C4-2B (cell line): ENCODE measurements around the gene OAT.

ENCODE experiments used
- H3K27ac ChIP-seq: fragments of 450-650 bp; 2 replicates; pipeline ENCODE4 v1.5.1; 2017
- ZFX ChIP-seq: fragments of 450-650 bp; IDR thresholded peaks from 2 replicates; pipeline ENCODE4 v1.6.1; 2017
- TF ChIP-seq, protein P1 (sequence below): fragments of 450-650 bp; conservative IDR thresholded peaks from 2 replicates; pipeline ENCODE4 v1.5.1; 2017; ENCODE audit warnings: mild to moderate bottlenecking

OAT gene

DNA sequence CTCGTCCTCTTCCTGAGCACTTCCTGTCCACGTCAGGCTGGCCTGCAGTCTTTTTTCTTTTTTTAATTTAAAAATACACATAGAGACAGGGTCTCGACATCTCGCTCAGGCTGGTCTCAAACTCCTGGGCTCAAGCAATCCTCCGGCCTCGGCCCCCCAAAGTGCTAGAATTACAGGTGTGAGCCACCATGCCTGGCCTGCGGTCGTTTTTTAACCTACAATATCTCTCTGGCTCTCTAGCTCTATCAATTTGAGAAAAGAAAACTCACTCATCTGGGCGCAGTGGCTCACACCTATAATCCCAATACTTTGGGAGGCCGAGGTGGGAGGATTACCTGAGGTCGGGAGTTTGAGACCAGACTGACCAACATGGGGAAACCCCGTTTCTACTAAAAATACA, 4.0 kb upstream of the OAT start:
- no peak for TF ChIP-seq ZFX
- TF ChIP-seq, protein P1, sequence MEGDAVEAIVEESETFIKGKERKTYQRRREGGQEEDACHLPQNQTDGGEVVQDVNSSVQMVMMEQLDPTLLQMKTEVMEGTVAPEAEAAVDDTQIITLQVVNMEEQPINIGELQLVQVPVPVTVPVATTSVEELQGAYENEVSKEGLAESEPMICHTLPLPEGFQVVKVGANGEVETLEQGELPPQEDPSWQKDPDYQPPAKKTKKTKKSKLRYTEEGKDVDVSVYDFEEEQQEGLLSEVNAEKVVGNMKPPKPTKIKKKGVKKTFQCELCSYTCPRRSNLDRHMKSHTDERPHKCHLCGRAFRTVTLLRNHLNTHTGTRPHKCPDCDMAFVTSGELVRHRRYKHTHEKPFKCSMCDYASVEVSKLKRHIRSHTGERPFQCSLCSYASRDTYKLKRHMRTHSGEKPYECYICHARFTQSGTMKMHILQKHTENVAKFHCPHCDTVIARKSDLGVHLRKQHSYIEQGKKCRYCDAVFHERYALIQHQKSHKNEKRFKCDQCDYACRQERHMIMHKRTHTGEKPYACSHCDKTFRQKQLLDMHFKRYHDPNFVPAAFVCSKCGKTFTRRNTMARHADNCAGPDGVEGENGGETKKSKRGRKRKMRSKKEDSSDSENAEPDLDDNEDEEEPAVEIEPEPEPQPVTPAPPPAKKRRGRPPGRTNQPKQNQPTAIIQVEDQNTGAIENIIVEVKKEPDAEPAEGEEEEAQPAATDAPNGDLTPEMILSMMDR: no peak
- no peak overlapping the region for H3K27ac ChIP-seq

DNA sequence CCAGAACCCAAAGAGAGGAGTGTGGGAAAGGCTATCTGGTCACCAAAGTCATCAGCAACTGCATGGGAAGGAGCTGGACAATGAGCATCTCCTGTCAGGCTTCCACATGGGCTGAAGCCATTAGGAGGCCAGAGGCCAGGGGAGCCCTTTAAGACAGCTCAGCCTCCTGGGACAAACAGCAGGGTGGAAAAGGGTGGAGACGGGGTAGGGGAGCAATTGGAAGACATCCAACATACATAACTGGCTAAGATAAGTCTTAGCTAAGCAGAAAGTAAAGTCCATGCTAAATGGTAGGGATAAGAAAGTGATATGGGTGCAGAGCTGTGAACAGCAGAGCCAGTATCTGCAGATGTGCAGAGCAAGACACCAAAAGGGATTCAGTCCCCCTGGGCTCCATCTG, 1.5 kb upstream of the OAT start:
- TF ChIP-seq, protein P1: no peak
- TF ChIP-seq ZFX: no peak
- H3K27ac ChIP-seq: no peak overlapping the region

GRCh38 chr10:124419635-124420034, 912 bp upstream of the OAT start:
- TF ChIP-seq, protein P1: no peak
- no peak for TF ChIP-seq ZFX
- H3K27ac ChIP-seq: no peak overlapping the region

GRCh38 chr10:124417895-124418725, 613 bp downstream of the OAT start:
- peak; percentile 57; the same call in 1 of the 2 replicates for TF ChIP-seq ZFX
- TF ChIP-seq, protein P1: no peak

GRCh38 chr10:124416733-124417132, 2.0 kb downstream of the OAT start:
- no peak overlapping the region for H3K27ac ChIP-seq
- TF ChIP-seq, protein P1: no peak
- no peak for TF ChIP-seq ZFX

More at GRCh38 chr10:124417895-124418725, 613 bp downstream of the OAT start:
- H3K27ac ChIP-seq: peak overlapping the region; percentile 42

DNA sequence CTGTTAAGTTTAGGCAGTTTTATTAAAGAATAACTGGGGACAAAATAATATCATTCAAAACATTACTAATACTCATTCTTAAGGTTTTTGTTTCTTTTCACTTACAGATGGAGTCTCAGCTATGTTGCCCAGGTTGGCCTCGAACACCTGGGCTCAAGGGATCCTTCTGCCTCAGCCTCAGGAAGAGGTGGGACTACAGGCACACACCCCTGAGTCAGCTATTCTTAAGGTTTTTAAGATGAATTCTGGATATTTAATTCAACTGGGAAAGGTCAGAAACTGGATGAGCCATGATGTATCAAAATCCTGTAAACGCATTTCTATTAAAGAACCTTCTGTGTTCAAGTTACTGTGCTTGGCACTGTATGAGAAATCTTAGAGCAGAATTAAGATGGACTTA, 3.5 kb downstream of the OAT start:
- TF ChIP-seq, protein P1: no peak
- TF ChIP-seq ZFX: no peak
- H3K27ac ChIP-seq: no peak overlapping the region

DNA sequence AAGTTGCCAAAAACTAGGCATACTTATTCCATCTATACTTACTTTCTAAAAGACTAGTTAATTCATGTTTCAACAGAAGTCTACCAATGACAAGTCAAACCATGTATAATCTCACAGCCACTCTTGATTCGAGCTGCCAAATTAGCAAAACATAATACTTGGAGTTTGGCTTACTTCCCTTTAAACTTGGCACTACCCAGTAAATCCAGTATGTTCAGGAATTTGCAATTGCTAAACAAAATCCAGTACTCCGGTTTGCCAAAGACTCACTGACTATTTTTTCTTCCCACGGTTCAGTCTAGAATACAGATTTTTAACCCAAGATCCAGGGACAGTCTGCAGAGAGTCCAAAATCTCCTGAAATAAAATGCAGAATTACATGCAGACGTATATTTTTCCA, 4.6 kb downstream of the OAT start:
- TF ChIP-seq, protein P1: no peak
- no peak for TF ChIP-seq ZFX

More for the DNA sequence above, 4.6 kb downstream of the OAT start:
- H3K27ac ChIP-seq: no peak overlapping the region
